RPMI7951 (cell line): ENCODE data around the gene ARHGEF10L. TPM values are rescaled to one million over a fixed set of nuclear protein-coding genes. Genes with fewer than 3 reads are reported as not detected.

Source experiments
- DNase-seq: peaks from one replicate; pipeline ENCODE4 v3.0.0-alpha.2; 2012; ENCODE audit warnings: low read depth
- total RNA-seq: library from RNA; depleted of rRNA; stranded (reverse); fragments of >200 nt; shearing (Covaris generic); gene quantifications from 2 replicates; pipeline ENCODE4 v1.2.3, GENCODE V29; 2014

ARHGEF10L gene
- total RNA-seq, 1 experiment from 2014 or later, result 2.2 TPM

GRCh38 chr1:17594026-17594425 lies 54.5 kb downstream of the ARHGEF10L start:
- no peak for DNase-seq

GRCh38 chr1:17594690-17595601 lies 55.4 kb downstream of the ARHGEF10L start:
- no peak for DNase-seq

GRCh38 chr1:17595602-17595925 lies 56.1 kb downstream of the ARHGEF10L start:
- DNase-seq, result no peak

- DNase-seq, result no peak
Observed at GRCh38 chr1:17596186-17596585, 56.7 kb downstream of the ARHGEF10L start.

DNA sequence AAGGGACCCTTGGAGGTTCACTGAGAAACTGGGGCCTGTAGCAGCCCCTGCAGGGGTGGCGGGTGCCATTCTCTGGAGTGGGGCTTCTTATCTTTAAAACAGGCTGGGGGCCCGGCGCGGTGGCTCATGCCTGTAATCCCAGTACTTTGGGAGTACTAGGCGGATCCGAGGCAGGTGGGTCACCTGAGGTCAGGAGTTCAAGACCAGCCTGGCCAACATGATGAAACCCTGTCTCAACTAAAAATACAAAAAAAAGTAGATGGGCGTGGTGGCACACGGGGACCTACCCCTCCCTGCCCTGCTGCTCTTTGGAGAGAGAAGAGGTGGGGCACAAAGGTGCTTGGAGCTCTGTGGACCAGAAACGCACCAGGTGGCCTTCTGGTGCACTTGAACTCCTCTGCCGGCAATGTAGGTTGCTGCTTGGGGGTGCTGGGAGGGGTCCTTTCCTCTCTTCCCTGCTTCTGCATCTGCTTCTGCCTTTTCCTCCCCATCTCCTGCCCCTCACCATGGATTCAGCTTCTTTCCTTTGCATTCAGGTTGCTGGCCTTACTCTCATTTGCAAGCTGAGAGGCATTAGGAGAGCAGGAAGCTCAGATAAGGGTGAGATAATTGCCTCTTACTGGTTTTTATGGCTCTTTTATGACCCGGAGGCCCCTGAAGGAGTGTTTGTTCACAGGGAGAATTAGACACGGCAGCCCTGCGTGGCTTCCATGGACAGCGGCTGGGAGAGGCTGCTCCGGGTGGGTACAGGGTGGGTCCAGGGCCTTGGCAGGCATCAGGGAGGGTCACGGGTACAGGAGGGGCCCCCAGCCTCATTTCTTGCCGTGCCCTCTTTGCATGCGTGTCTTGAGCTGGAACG lies 57.4 kb downstream of the ARHGEF10L start:
- no peak for DNase-seq

DNA sequence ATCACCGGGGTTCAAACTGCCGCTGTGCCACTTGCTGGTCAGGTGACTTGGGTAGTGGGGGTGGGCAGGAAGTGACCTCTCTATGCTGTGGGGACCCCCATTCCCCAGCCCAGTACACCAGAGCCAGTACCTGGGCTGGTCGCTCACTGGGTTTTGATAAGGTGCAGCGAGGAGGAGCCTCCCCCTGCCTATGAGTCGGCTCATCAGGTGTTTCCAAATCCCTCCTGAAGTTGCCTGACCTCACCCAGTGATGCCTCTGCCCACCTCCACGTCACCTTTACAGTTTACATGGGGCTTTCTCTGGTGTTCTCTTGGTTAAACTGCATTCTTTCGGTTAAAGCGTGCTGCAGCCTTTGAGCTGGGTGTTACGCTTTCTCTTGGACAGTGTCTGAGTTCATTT lies 58.2 kb downstream of the ARHGEF10L start:
- DNase-seq, result no peak

- no peak for DNase-seq
Observed at GRCh38 chr1:17598251-17598650, 58.8 kb downstream of the ARHGEF10L start.

DNA sequence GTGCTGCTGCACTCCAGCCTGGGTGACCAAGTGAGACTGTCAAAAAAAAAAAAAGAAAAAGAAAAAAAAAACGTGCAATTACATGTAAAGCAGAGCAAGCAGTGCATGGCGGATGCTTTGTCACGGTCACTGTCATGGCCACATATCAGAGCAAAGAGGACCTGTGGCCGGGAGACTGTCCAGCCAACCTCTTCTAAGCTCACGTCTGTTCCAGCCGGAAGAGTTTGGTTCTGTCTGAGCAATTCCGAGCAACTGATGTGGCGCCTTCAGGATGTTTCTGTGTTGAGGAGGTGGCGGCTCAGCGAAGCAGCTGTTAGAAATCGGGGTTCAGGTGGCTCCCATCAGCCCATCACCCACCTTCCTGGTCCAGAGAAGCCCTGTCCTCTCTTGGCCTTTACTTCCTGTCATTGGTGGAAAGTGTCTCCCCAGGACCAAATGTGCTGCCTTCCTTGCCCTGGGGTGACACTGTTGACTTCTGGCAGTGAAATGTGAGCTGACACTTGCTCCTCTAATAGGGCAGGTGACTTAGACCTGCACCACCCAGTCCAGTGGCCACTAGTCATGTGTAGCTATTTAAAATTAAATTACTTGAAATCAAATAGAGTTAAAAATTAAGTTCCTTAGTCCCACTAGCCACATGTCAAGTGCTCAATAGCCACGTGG lies 59.9 kb downstream of the ARHGEF10L start:
- DNase-seq, result no peak

GRCh38 chr1:17599954-17600300 lies 60.4 kb downstream of the ARHGEF10L start:
- no peak for DNase-seq

- DNase-seq, result no peak
Observed at GRCh38 chr1:17600321-17600720, 60.8 kb downstream of the ARHGEF10L start.

GRCh38 chr1:17601643-17602382 lies 62.3 kb downstream of the ARHGEF10L start:
- DNase-seq, result no peak

GRCh38 chr1:17603091-17603841 lies 63.8 kb downstream of the ARHGEF10L start:
- no peak for DNase-seq

- no peak for DNase-seq
Observed at GRCh38 chr1:17605582-17606344, 66.3 kb downstream of the ARHGEF10L start.

DNA sequence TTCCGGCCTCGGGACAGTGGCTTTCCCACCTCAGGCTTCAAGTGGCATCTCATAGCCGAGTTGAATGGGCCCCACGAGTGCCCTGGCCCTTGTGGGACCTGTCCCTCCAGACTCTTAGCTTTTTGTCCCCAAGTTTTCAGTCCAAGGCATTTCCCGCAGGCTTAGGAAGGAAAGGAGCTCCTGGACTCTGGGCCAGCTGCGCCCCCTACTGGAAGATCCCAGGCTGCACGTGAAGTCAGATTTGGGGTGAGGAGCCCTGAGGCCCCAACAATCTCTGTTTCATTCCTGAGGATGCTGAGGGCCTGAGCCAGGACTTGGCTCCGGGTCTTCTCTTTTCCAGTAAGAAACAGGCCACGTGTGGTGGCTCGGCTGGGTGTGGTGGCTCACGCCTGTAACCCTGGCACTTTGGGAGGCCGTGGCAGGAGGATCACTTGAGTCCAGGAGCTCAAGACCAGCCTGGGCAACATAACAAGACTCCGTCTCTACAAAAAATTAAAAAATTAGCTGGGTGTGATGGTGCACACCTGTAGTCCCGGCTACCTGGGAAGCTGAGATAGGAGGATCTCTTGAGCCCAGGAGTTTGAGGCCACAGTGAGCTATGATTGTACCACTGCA lies 67.4 kb downstream of the ARHGEF10L start:
- peak; percentile 57 for DNase-seq

DNA sequence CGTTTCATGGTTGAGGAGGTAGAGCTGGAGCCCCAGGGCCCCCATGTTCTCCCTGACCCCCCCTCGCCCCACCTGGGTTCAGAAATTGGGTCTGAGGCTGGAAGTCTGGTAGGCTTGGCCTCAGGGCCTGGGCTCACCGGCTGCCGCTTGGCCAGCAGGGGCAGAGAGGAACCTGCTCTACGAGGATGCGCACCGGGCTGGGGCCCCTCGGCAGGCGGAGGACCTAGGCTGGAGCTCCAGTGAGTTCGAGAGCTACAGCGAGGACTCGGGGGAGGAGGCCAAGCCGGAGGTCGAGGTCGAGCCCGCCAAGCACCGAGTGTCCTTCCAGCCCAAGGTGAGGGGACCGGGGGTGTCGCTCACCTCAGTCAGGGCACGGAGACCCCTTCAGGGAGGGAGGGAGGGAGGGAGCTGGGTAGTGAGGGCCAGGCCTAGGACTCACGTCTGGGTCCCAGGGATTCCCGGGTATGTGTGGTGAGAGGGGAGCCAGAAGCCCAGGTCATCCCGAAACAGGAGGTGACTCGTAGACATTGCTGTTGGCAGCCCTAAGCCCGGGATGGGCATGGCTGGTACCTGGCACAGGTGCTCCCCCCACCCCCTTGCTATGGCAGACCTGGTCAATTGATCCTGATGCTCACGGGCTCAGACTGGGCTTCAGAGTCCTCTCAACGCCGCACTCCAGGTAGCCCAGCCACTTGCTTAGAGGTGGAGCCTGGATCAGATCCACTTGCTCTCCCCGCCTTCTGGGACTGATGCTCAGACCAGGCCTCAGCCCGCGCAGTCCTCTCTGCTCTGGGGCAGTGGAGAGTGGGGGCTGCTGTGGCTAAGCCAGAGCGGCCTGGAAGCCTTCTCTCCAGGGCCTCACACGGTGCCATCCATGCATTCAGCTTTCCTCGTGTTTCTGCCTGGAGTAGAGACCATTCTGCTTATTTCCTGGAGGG lies 68.4 kb downstream of the ARHGEF10L start:
- no peak for DNase-seq

GRCh38 chr1:17609529-17609928 lies 70.0 kb downstream of the ARHGEF10L start:
- DNase-seq, result no peak

DNA sequence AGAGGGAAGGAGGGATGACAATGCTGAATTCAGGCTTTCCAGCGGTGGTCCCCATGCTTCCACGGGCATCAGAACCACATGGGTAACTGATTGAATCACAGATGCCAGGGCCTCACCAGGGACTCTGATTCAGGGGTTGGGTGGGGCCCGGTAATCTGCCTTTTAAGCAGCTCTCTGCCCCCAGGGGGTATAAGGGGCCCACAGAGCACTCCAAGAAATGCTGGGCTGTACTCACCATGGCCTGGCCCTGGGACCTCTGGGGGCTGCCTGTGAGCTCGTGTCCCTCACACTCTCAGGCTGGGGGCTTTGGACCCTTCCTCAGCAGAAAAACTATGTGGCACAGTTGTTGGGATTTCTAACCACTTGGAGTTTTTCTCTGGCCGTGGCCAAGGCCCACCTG lies 70.6 kb downstream of the ARHGEF10L start:
- DNase-seq, result no peak

DNA sequence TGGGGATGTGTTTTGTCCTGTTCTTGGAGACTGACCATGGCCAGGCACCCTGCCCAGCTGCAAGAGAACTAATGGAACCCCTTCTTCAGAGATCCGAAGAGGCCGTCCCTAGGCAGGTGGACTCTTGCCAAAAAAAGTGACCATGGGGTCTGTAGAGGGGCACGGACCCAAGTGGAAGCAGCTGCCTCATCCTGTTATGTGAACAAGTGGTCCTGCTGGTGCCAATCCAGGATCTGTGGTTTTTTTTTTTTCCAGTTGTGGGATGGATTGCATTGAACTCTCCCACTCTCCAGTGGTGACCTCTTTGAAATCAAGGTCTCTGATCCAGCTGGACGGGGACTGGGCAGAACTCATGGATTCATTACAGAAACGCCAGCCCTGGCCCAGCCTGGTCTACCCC lies 71.2 kb downstream of the ARHGEF10L start:
- DNase-seq, result no peak

DNA sequence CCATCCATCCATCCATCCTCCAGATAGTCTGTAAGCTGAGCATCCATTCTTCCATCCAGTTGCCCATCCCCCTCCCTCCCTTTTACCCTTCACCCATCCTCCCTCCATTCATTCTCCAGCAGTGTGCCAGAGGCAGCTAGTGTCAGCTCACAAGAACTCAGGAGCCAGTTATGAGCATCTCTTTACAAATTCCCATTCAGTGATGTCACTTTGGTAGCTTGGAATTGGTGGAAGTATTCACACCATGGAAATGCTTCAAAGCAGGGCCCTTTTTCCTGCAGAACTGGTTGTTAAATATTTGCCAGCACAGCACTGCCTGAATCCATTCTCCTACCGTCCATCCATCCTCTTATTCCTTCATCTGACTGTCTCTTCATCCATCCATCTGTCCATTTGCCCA lies 72.5 kb downstream of the ARHGEF10L start:
- no peak for DNase-seq
